Neural progenitor cell (in vitro differentiated cells): ENCODE data around the gene PTPN2. TPM values are rescaled to one million over a fixed set of nuclear protein-coding genes. Genes with fewer than 3 reads are reported as not detected.

Source experiments
- DNase-seq: peaks from one replicate; pipeline ENCODE4 v3.0.0-alpha.2; 2016; ENCODE audit warnings: low spot score
- H2AFZ ChIP-seq: fragments of 200-600 bp; sonication (generic); replicated peaks from 2 replicates; pipeline ENCODE4 v1.6.1; 2016; ENCODE audit warnings: antibody characterized with exemption
- H3F3A ChIP-seq: fragments of 200-600 bp; sonication (generic); 2 replicates; pipeline ENCODE4 v1.6.1; 2016; ENCODE audit warnings: antibody characterized with exemption, low read depth
- H3K27ac ChIP-seq: fragments of 200-600 bp; sonication (generic); 2 replicates; pipeline ENCODE4 v1.5.1; 2016; ENCODE audit warnings: mild to moderate bottlenecking
- H3K27me3 ChIP-seq: fragments of 200-600 bp; sonication (generic); 2 replicates; pipeline ENCODE4 v1.6.1; 2016; ENCODE audit warnings: mild to moderate bottlenecking, moderate library complexity
- H3K36me3 ChIP-seq: fragments of 200-600 bp; sonication (generic); 2 replicates; pipeline ENCODE4 v1.5.1; 2016
- H3K4me1 ChIP-seq: fragments of 200-600 bp; sonication (generic); 2 replicates; pipeline ENCODE4 v1.6.1; 2016; ENCODE audit warnings: mixed run types
- H3K4me2 ChIP-seq: fragments of 200-600 bp; sonication (generic); 2 replicates; pipeline ENCODE4 v1.6.1; 2016
- H3K4me3 ChIP-seq: fragments of 200-600 bp; sonication (generic); 2 replicates; pipeline ENCODE4 v1.5.1; 2016
- H3K79me2 ChIP-seq: fragments of 200-600 bp; sonication (generic); 2 replicates; pipeline ENCODE4 v1.6.1; 2016; ENCODE audit warnings: low read depth
- H3K9ac ChIP-seq: fragments of 200-600 bp; sonication (generic); 2 replicates; pipeline ENCODE4 v1.6.1; 2016
- H3K9me3 ChIP-seq: fragments of 200-600 bp; sonication (generic); 2 replicates; pipeline ENCODE4 v1.5.1; 2016; ENCODE audit warnings: low read depth
- H4K20me1 ChIP-seq: fragments of 200-600 bp; sonication (generic); 2 replicates; pipeline ENCODE4 v1.6.1; 2016; ENCODE audit warnings: low read depth
- H3K27ac Mint-ChIP-seq: 3 replicates; pipeline ENCODE4 v1.8.0; 2021; ENCODE audit warnings: mixed read lengths
- H3K27me3 Mint-ChIP-seq: 2 replicates; pipeline ENCODE4 v1.8.0; 2022; ENCODE audit warnings: low read depth, mild to moderate bottlenecking, inconsistent platforms, moderate library complexity, mixed read lengths; ENCODE audit not compliant: insufficient read depth
- H3K36me3 Mint-ChIP-seq: 3 replicates; pipeline ENCODE4 v1.8.0; 2021; ENCODE audit warnings: mixed read lengths
- H3K4me1 Mint-ChIP-seq: 3 replicates; pipeline ENCODE4 v1.8.0; 2021; ENCODE audit warnings: mixed read lengths
- H3K4me3 Mint-ChIP-seq: 3 replicates; pipeline ENCODE4 v1.8.0; 2021; ENCODE audit warnings: mild to moderate bottlenecking, moderate library complexity, mixed read lengths
- H3K9me3 Mint-ChIP-seq: 3 replicates; pipeline ENCODE4 v1.8.0; 2020; ENCODE audit warnings: mixed read lengths
- CTCF ChIP-seq: fragments of 200-600 bp; sonication (generic); IDR thresholded peaks from 2 replicates; pipeline ENCODE4 v1.5.1; 2017; ENCODE audit warnings: antibody characterized with exemption, mild to moderate bottlenecking
- EZH2 ChIP-seq: fragments of 200-600 bp; sonication (generic); IDR thresholded peaks from 2 replicates; pipeline ENCODE4 v1.6.1; 2017; ENCODE audit warnings: antibody characterized with exemption, mild to moderate bottlenecking, moderate library complexity
- EZH2phosphoT487 ChIP-seq: fragments of 200-600 bp; sonication (generic); IDR thresholded peaks from 2 replicates; pipeline ENCODE4 v1.6.1; 2017; ENCODE audit warnings: antibody characterized with exemption
- total RNA-seq: library from RNA; depleted of rRNA; stranded (reverse); fragments of >200 nt; gene quantifications from 2 replicates; pipeline ENCODE4 v1.2.3, GENCODE V29; 2015; ENCODE audit warnings: low replicate concordance

PTPN2 gene
- total RNA-seq, 1 donor from 2014 or later, result 57.9 TPM

DNA sequence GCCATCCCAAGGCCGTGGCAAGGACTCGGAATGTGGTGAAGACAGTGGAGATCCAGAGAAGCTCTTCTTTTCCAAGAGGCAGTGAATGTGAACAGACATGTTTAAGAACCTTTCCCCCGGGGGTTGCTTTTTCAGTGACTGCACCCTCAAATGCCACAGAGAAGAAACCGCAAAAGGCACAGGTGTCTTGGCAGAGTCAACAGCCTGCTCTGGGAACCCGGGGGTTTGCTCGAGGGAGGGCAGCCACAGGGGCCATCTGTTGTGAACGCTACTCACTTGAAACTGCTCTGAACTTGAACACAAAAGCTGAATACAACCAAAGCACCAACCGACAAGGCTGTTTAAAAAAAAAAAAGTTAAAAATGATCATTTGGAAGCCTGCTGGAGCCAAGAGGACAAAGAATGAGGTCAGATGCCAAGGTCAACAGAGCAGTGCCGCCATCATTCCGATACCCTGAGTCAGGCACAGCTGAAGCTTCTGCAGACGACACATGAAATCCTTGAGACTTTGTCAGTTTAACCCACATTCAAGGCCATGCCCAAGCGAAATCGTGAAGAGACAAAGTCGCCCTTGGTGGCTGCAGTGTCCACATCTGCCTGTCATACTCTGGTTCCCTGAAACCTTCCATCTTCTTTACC is 133.8 kb downstream of the PTPN2 start:
- Mint-ChIP-seq H3K4me3 (no peak overlapping the region), H3K9me3 (no peaks in the 10 kb centered on the region), H3K36me3 (no peaks in the 10 kb centered on the region), H3K27me3 (peaks cover 2% of the 10 kb centered on the region), H3K27ac (no peak overlapping the region), H3K4me1 (no peaks in the 10 kb centered on the region)
- no peak overlapping the region for H3K4me2 ChIP-seq
- H3K27me3 ChIP-seq, result no peaks in the 10 kb centered on the region
- H2AFZ ChIP-seq, result no peak overlapping the region
- no peak for TF ChIP-seq EZH2
- H4K20me1 ChIP-seq, result no peaks in the 10 kb centered on the region
- no peaks in the 10 kb centered on the region for H3K79me2 ChIP-seq
- no peaks in the 10 kb centered on the region for H3K36me3 ChIP-seq
- no peaks in the 10 kb centered on the region for H3K4me1 ChIP-seq
- no peak for DNase-seq
- H3K4me3 ChIP-seq, result no peak overlapping the region
- H3K27ac ChIP-seq, result no peak overlapping the region
- H3K9me3 ChIP-seq, result no peaks in the 10 kb centered on the region
- no peaks in the 10 kb centered on the region for H3F3A ChIP-seq
- H3K9ac ChIP-seq, result no peak overlapping the region

DNA sequence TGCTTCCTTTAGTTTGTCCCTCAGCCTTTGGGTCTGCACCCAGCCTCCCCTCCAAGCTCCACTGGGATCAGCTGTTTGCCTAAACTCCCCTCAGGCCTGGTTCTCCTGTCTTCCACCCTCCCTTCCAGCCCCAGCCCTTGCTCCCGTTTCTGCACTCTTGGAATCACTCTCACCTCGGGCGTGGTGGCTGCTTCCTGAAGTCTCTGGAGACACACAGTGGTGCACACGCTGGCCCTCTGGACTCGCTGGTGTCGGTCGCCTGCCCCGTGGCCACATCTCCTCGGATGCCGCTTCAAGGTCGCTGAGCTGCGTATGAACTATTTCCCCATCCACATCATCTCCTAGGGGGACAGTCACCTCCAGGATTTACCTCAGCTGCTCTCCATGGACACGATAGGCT is 134.9 kb downstream of the PTPN2 start:
- Histone ChIP-seq H3K27me3 (no peaks in the 10 kb centered on the region), H2AFZ (no peak overlapping the region), H3K4me2 (no peak overlapping the region), H3K9me3 (no peaks in the 10 kb centered on the region), H3F3A (no peaks in the 10 kb centered on the region), H3K79me2 (no peaks in the 10 kb centered on the region), H3K9ac (no peak overlapping the region), H3K4me3 (no peak overlapping the region), H3K27ac (no peak overlapping the region), H3K36me3 (no peaks in the 10 kb centered on the region), H4K20me1 (no peaks in the 10 kb centered on the region), H3K4me1 (no peaks in the 10 kb centered on the region)
- Mint-ChIP-seq H3K27ac (no peak overlapping the region), H3K27me3 (peaks cover 2% of the 10 kb centered on the region), H3K36me3 (no peaks in the 10 kb centered on the region), H3K4me1 (no peaks in the 10 kb centered on the region), H3K9me3 (no peaks in the 10 kb centered on the region), H3K4me3 (no peak overlapping the region)
- no peak for TF ChIP-seq CTCF
- TF ChIP-seq EZH2phosphoT487, result no peak
- TF ChIP-seq EZH2, result no peak
- DNase-seq, result no peak

GRCh38 chr18:12748671-12749070 is 135.4 kb downstream of the PTPN2 start:
- H3K27me3 Mint-ChIP-seq, result peaks cover 2% of the 10 kb centered on the region
- H3K4me3 ChIP-seq, result no peak overlapping the region
- no peaks in the 10 kb centered on the region for H3K27me3 ChIP-seq
- no peaks in the 10 kb centered on the region for H3K4me1 ChIP-seq
- H3K9ac ChIP-seq, result no peak overlapping the region
- no peaks in the 10 kb centered on the region for H3K4me1 Mint-ChIP-seq
- no peaks in the 10 kb centered on the region for H3K9me3 ChIP-seq
- H3K27ac Mint-ChIP-seq, result no peak overlapping the region
- H3K4me3 Mint-ChIP-seq, result no peak overlapping the region
- H3K36me3 ChIP-seq, result no peaks in the 10 kb centered on the region
- H3K27ac ChIP-seq, result no peak overlapping the region
- H3F3A ChIP-seq, result no peaks in the 10 kb centered on the region
- no peaks in the 10 kb centered on the region for H3K79me2 ChIP-seq
- no peak for DNase-seq
- no peaks in the 10 kb centered on the region for H4K20me1 ChIP-seq
- H3K36me3 Mint-ChIP-seq, result no peaks in the 10 kb centered on the region
- no peak overlapping the region for H2AFZ ChIP-seq
- TF ChIP-seq EZH2, result no peak
- TF ChIP-seq EZH2phosphoT487, result no peak
- no peak for TF ChIP-seq CTCF
- H3K9me3 Mint-ChIP-seq, result no peaks in the 10 kb centered on the region
- no peak overlapping the region for H3K4me2 ChIP-seq

GRCh38 chr18:12747530-12748315 is 136.3 kb downstream of the PTPN2 start:
- Mint-ChIP-seq H3K36me3 (no peaks in the 10 kb centered on the region), H3K27me3 (peaks cover 2% of the 10 kb centered on the region), H3K27ac (no peak overlapping the region), H3K9me3 (no peaks in the 10 kb centered on the region), H3K4me3 (no peak overlapping the region), H3K4me1 (no peaks in the 10 kb centered on the region)
- TF ChIP-seq CTCF, result no peak
- no peak for TF ChIP-seq EZH2phosphoT487
- no peak for TF ChIP-seq EZH2
- H3K4me2 ChIP-seq, result no peak overlapping the region
- no peaks in the 10 kb centered on the region for H3K9me3 ChIP-seq
- H3K9ac ChIP-seq, result no peak overlapping the region
- no peak overlapping the region for H3K4me3 ChIP-seq
- H3K36me3 ChIP-seq, result no peaks in the 10 kb centered on the region
- H3F3A ChIP-seq, result no peaks in the 10 kb centered on the region
- H4K20me1 ChIP-seq, result no peaks in the 10 kb centered on the region
- H3K27ac ChIP-seq, result no peak overlapping the region
- no peak for DNase-seq
- no peaks in the 10 kb centered on the region for H3K79me2 ChIP-seq
- H3K4me1 ChIP-seq, result no peaks in the 10 kb centered on the region
- H2AFZ ChIP-seq, result no peak overlapping the region
- no peaks in the 10 kb centered on the region for H3K27me3 ChIP-seq
